ENCODE results near the gene MATN3. TPM values are rescaled to one million over a fixed set of nuclear protein-coding genes. Genes with fewer than 3 reads are reported as not detected.

Gene MATN3
- polyA plus RNA-seq, 1 donor (not counting 4 experiments of a cell fraction or from before 2014, with no cell fraction given): 1.4 TPM

GRCh38 chr2:19943189-19943588 lies 69.3 kb downstream of the MATN3 start:
- Histone ChIP-seq H3K79me2 (ENCODE audit: control insufficient read depth, insufficient read depth, low read length) (no peaks in the 10 kb centered on the region), H3K27me3 (ENCODE audit: control insufficient read depth, extremely low read depth, insufficient read depth, low read length) (no peaks in the 10 kb centered on the region), H2AFZ (ENCODE audit: control insufficient read depth, low read length) (no peak overlapping the region), H3K36me3 (ENCODE audit: control insufficient read depth in 2 of 2, extremely low read depth in 1 of 2, insufficient read depth in 2 of 2, low read length in 2 of 2) (peaks cover 0 to 2% of the 10 kb centered on the region in 2 experiments), H3K4me1 (ENCODE audit: control insufficient read depth, extremely low read depth, insufficient read depth, low read length) (no peaks in the 10 kb centered on the region), H3K9me1 (ENCODE audit: control insufficient read depth, extremely low read depth, insufficient read depth, low read length) (no peaks in the 10 kb centered on the region), H3K27ac (ENCODE audit: control insufficient read depth, insufficient read depth, low read length) (no peak overlapping the region), H3K4me3 (ENCODE audit: control insufficient read depth in 2 of 3, extremely low read depth in 1 of 3, insufficient read depth in 2 of 3, low read depth in 1 of 3, low read length in 3 of 3) (no peak overlapping the region), H3K4me2 (ENCODE audit: control insufficient read depth, extremely low read depth, insufficient read depth, low read depth, low read length) (no peak overlapping the region), H4K20me1 (ENCODE audit: control insufficient read depth, extremely low read depth, insufficient read depth, low read length) (no peaks in the 10 kb centered on the region), H3K9ac (ENCODE audit: control insufficient read depth, extremely low read depth, insufficient read depth, low read length) (no peak overlapping the region), H3K9me3 (ENCODE audit: control insufficient read depth, low read depth, low read length) (no peaks in the 10 kb centered on the region)
- FAIRE-seq (no peak), DNase-seq (ENCODE audit: low read depth, low spot score) (no peak)
- no peak for TF ChIP-seq EZH2 (IDR thresholded peaks at IDR 0.05; ENCODE audit: low read length)
- no peak for TF ChIP-seq CTCF (optimal IDR thresholded peaks at IDR 0.05 in 1 of 3, IDR thresholded peaks at IDR 0.05 in 1 of 3, conservative IDR thresholded peaks at IDR 0.05 in 1 of 3; ENCODE audit: extremely low read depth in 1 of 3, insufficient read depth in 2 of 3, low read length in 3 of 3)
- dilution Hi-C loops (cut with MboI; ENCODE audit: extremely low pct_ligation_motif_present, low sequenced_read_pairs): no loop called here

- H3K27ac ChIP-seq (ENCODE audit: control insufficient read depth, insufficient read depth, low read length): no peak overlapping the region
- H3K27me3 ChIP-seq (ENCODE audit: control insufficient read depth, extremely low read depth, insufficient read depth, low read length): no peaks in the 10 kb centered on the region
- no peaks in the 10 kb centered on the region for H3K9me1 ChIP-seq (ENCODE audit: control insufficient read depth, extremely low read depth, insufficient read depth, low read length)
- H3K79me2 ChIP-seq (ENCODE audit: control insufficient read depth, insufficient read depth, low read length): no peaks in the 10 kb centered on the region
- H2AFZ ChIP-seq (ENCODE audit: control insufficient read depth, low read length): no peak overlapping the region
- TF ChIP-seq CTCF (optimal IDR thresholded peaks at IDR 0.05 in 1 of 3, IDR thresholded peaks at IDR 0.05 in 1 of 3, conservative IDR thresholded peaks at IDR 0.05 in 1 of 3; ENCODE audit: extremely low read depth in 1 of 3, insufficient read depth in 2 of 3, low read length in 3 of 3) (no peak), EZH2 (IDR thresholded peaks at IDR 0.05; ENCODE audit: low read length) (no peak)
- dilution Hi-C loops (cut with MboI; ENCODE audit: extremely low pct_ligation_motif_present, low sequenced_read_pairs): no loop called here
- FAIRE-seq: no peak
- no peak for DNase-seq (ENCODE audit: low read depth, low spot score)
- no peak overlapping the region for H3K9ac ChIP-seq (ENCODE audit: control insufficient read depth, extremely low read depth, insufficient read depth, low read length)
- no peaks in the 10 kb centered on the region for H4K20me1 ChIP-seq (ENCODE audit: control insufficient read depth, extremely low read depth, insufficient read depth, low read length)
- H3K9me3 ChIP-seq (ENCODE audit: control insufficient read depth, low read depth, low read length): no peaks in the 10 kb centered on the region
- no peaks in the 10 kb centered on the region for H3K4me1 ChIP-seq (ENCODE audit: control insufficient read depth, extremely low read depth, insufficient read depth, low read length)
- H3K4me3 ChIP-seq (ENCODE audit: control insufficient read depth in 2 of 3, extremely low read depth in 1 of 3, insufficient read depth in 2 of 3, low read depth in 1 of 3, low read length in 3 of 3): no peak overlapping the region
- H3K4me2 ChIP-seq (ENCODE audit: control insufficient read depth, extremely low read depth, insufficient read depth, low read depth, low read length): no peak overlapping the region
- peaks cover 2 to 3% of the 10 kb centered on the region in 2 experiments for H3K36me3 ChIP-seq (ENCODE audit: control insufficient read depth in 2 of 2, extremely low read depth in 1 of 2, insufficient read depth in 2 of 2, low read length in 2 of 2)
These were observed 70.3 kb downstream of the MATN3 start for GRCh38 chr2:19942199-19942598.

Other genes starting within 250 kb of the MATN3 start
- 3.7 to 7.6 TPM (median 4.8 TPM) in 3 replicates for gene TTC32, start 110.7 kb downstream of the MATN3 start, polyA plus RNA-seq
- gene WDR35, start 22.6 kb downstream of the MATN3 start, polyA plus RNA-seq: 4.7 to 8.8 TPM (median 5.4 TPM) in 3 replicates
- gene LAPTM4A, start 39.0 kb upstream of the MATN3 start, polyA plus RNA-seq: 254 to 509 TPM (median 460 TPM) in 3 replicates
- gene SDC1, start 212.5 kb upstream of the MATN3 start, polyA plus RNA-seq: 696 to 1,073 TPM (median 1,057 TPM) in 3 replicates

All from keratinocyte (primary cell).